ENCODE results near the gene CLCN1. TPM values are rescaled to one million over a fixed set of nuclear protein-coding genes. Genes with fewer than 3 reads are reported as not detected.
A peak's percentile ranks its signal among the peaks of the same experiment; 100 is the strongest.

Gene CLCN1
- polyA plus RNA-seq, 3 donors, result 0.04 to 0.76 (median 0.11) TPM

GRCh38 chr7:143383642-143383957 lies 67.7 kb downstream of the CLCN1 start:
- no CpG with 5 or more reads among the region's 1 CpG for WGBS (ENCODE audit: insufficient coverage)
- TF ChIP-seq, protein P1, sequence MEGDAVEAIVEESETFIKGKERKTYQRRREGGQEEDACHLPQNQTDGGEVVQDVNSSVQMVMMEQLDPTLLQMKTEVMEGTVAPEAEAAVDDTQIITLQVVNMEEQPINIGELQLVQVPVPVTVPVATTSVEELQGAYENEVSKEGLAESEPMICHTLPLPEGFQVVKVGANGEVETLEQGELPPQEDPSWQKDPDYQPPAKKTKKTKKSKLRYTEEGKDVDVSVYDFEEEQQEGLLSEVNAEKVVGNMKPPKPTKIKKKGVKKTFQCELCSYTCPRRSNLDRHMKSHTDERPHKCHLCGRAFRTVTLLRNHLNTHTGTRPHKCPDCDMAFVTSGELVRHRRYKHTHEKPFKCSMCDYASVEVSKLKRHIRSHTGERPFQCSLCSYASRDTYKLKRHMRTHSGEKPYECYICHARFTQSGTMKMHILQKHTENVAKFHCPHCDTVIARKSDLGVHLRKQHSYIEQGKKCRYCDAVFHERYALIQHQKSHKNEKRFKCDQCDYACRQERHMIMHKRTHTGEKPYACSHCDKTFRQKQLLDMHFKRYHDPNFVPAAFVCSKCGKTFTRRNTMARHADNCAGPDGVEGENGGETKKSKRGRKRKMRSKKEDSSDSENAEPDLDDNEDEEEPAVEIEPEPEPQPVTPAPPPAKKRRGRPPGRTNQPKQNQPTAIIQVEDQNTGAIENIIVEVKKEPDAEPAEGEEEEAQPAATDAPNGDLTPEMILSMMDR (IDR thresholded peaks at IDR 0.05), result no peak
- Histone ChIP-seq H3K27ac (ENCODE audit: low read depth in 1 of 2, low read length in 2 of 2) (peak overlapping the region; percentile 80 to 99), H3K9ac (ENCODE audit: insufficient read depth, low read length, poor library complexity, severe bottlenecking) (peak overlapping the region; percentile 100), H3K4me3 (replicated peaks in 1 of 3; ENCODE audit: low read depth in 2 of 3, low read length in 3 of 3) (peak overlapping the region; percentile 81 to 99 (median 98)), H2AFZ (ENCODE audit: insufficient read depth, low read depth, low read length, poor library complexity, severe bottlenecking) (no peak overlapping the region), H3K79me2 (ENCODE audit: insufficient read depth, low read length) (peaks cover 100% of the 10 kb centered on the region), H3K9me3 (replicated peaks in 1 of 2; ENCODE audit: control insufficient read depth in 1 of 2, insufficient read depth in 1 of 2, low read length in 2 of 2) (no peaks in the 10 kb centered on the region), H3K4me2 (replicated peaks; ENCODE audit: extremely low read depth, low read length, poor library complexity, severe bottlenecking) (peak overlapping the region; percentile 97), H3K4me1 (ENCODE audit: control insufficient read depth in 1 of 2, insufficient read depth in 2 of 2, low read length in 2 of 2) (peaks cover 68 to 79% of the 10 kb centered on the region in 2 donors), H3K36me3 (replicated peaks in 1 of 2; ENCODE audit: control insufficient read depth in 1 of 2, insufficient read depth in 2 of 2, low read length in 2 of 2) (peaks cover 30 to 41% of the 10 kb centered on the region in 2 donors), H4K20me1 (ENCODE audit: insufficient read depth, low read length) (peaks cover 73% of the 10 kb centered on the region), H3K27me3 (ENCODE audit: control insufficient read depth in 2 of 2, insufficient read depth in 2 of 2, low read length in 2 of 2) (no peaks in the 10 kb centered on the region)
- H3K9me3 Mint-ChIP-seq, result no peaks in the 10 kb centered on the region
- DNase-seq, result no peak
- H3K4me1 Mint-ChIP-seq, result peaks cover 21% of the 10 kb centered on the region
- H3K36me3 Mint-ChIP-seq, result peaks cover 0 to 22% of the 10 kb centered on the region in 2 donors
- H3K27ac Mint-ChIP-seq, result no peak overlapping the region
- H3K4me3 Mint-ChIP-seq, result no peak overlapping the region
- H3K27me3 Mint-ChIP-seq (ENCODE audit: low read depth in 3 of 3), result peaks cover 0 to 2% (median 0%) of the 10 kb centered on the region in 3 donors
- intact Hi-C loops (cut with micrococcal nuclease), result loop anchor here (5.0 kb wide), 3 partner anchors 34 to 141 kb away; no protein-coding TSS in a partner anchor

GRCh38 chr7:143384148-143384547 lies 68.2 kb downstream of the CLCN1 start:
- peaks cover 0 to 24% of the 10 kb centered on the region in 2 donors for H3K36me3 Mint-ChIP-seq
- Histone ChIP-seq H3K27ac (ENCODE audit: low read depth in 1 of 2, low read length in 2 of 2) (peak overlapping the region; percentile 80 to 99), H3K79me2 (ENCODE audit: insufficient read depth, low read length) (peaks cover 100% of the 10 kb centered on the region), H3K36me3 (replicated peaks in 1 of 2; ENCODE audit: control insufficient read depth in 1 of 2, insufficient read depth in 2 of 2, low read length in 2 of 2) (peaks cover 36 to 46% of the 10 kb centered on the region in 2 donors), H3K9ac (ENCODE audit: insufficient read depth, low read length, poor library complexity, severe bottlenecking) (peak overlapping the region; percentile 100), H3K4me1 (ENCODE audit: control insufficient read depth in 1 of 2, insufficient read depth in 2 of 2, low read length in 2 of 2) (peaks cover 66 to 79% of the 10 kb centered on the region in 2 donors), H3K27me3 (ENCODE audit: control insufficient read depth in 2 of 2, insufficient read depth in 2 of 2, low read length in 2 of 2) (no peaks in the 10 kb centered on the region), H3K4me2 (replicated peaks; ENCODE audit: extremely low read depth, low read length, poor library complexity, severe bottlenecking) (peak overlapping the region; percentile 97), H4K20me1 (ENCODE audit: insufficient read depth, low read length) (peaks cover 79% of the 10 kb centered on the region), H3K9me3 (replicated peaks in 1 of 2; ENCODE audit: control insufficient read depth in 1 of 2, insufficient read depth in 1 of 2, low read length in 2 of 2) (no peaks in the 10 kb centered on the region), H2AFZ (ENCODE audit: insufficient read depth, low read depth, low read length, poor library complexity, severe bottlenecking) (no peak overlapping the region), H3K4me3 (replicated peaks in 1 of 3; ENCODE audit: low read depth in 2 of 3, low read length in 3 of 3) (peak overlapping the region; percentile 81 to 99 (median 98))
- no peak overlapping the region for H3K4me3 Mint-ChIP-seq
- DNase-seq, result peak in 2 of 3 donors; percentile 56 to 58
- H3K27ac Mint-ChIP-seq, result no peak overlapping the region
- H3K4me1 Mint-ChIP-seq, result peaks cover 19% of the 10 kb centered on the region
- 3% methylated on average over 5 of the region's 5 CpGs for WGBS (ENCODE audit: insufficient coverage)
- intact Hi-C loops (cut with micrococcal nuclease), result loop anchor here (5.0 kb wide), 3 partner anchors 33 to 142 kb away; no protein-coding TSS in a partner anchor
- no peaks in the 10 kb centered on the region for H3K27me3 Mint-ChIP-seq (ENCODE audit: low read depth in 3 of 3)
- no peaks in the 10 kb centered on the region for H3K9me3 Mint-ChIP-seq
- TF ChIP-seq, protein P1 (IDR thresholded peaks at IDR 0.05), result no peak
